ENCODE results near the gene MUC5AC. TPM values are rescaled to one million over a fixed set of nuclear protein-coding genes. Genes with fewer than 3 reads are reported as not detected.
"Not testable (repeated sequence)": the region's sequence is repeated elsewhere in the genome, so short reads cannot be mapped to it uniquely, and the experiment has no call there.

MUC5AC gene
- total RNA-seq, 4 donors from 2014 or later, result not detected

DNA sequence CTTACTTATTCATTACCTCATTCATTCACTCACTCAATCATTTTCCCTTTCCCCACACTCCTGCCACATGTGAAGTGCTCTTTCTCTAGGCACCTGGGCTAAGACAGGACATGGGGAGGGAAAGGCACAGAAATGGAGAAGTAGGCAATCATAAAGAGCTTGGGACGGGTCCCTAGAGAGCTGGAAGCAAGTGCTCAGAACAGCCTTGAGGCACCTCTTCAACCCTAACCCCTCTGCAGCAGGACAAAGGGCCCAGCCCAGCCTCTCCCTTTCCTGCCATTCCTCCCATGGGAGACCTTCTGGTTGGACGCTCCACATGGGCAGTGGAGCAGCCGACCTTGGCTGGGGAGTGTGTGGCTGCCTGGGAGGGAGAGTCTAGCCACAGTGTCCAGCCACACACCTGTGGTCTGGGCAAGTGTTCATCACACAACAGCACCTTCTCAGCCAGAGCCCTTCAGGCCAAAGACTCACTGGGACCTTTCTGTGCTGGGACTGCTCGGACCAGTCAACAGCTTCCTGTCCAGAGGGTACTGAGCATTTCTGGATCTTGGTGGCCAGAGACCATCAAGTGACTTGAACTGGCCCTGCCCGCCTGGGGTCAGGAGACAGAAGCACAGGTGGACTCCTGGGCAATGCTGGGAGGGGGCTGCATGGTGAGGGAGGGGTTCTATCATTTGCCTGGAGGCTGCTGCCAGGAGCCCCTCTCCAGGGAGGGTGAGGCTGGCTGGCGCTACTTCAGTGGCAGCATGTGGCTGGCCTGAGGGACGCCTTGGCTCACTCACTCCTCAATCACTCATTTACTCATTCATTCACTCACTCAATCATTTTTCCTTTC, 1.0 kb upstream of the MUC5AC start:
- Histone ChIP-seq H3K9me3 (no peaks in the 10 kb centered on the region), H3K4me3 (no peak overlapping the region), H3K27me3 (no peaks in the 10 kb centered on the region), H3K36me3 (no peaks in the 10 kb centered on the region), H3K27ac (no peak overlapping the region), H3K4me1 (no peaks in the 10 kb centered on the region)
- intact Hi-C loops (cut with DNase I; ENCODE audit: low total_unique reads) (no loop called here), in situ Hi-C loops (cut with MboI; ENCODE audit: low pct_ligation_motif_present in 1 of 4, low pct_unique_long_range_greater_than_20kb in 1 of 4, low sequenced_read_pairs in 3 of 4) (no loop called here)
- no peak for TF ChIP-seq EP300 (IDR thresholded peaks at IDR 0.05; ENCODE audit: low read depth)
- no peak for TF ChIP-seq POLR2AphosphoS5 (IDR thresholded peaks at IDR 0.05)
- TF ChIP-seq, protein P1, sequence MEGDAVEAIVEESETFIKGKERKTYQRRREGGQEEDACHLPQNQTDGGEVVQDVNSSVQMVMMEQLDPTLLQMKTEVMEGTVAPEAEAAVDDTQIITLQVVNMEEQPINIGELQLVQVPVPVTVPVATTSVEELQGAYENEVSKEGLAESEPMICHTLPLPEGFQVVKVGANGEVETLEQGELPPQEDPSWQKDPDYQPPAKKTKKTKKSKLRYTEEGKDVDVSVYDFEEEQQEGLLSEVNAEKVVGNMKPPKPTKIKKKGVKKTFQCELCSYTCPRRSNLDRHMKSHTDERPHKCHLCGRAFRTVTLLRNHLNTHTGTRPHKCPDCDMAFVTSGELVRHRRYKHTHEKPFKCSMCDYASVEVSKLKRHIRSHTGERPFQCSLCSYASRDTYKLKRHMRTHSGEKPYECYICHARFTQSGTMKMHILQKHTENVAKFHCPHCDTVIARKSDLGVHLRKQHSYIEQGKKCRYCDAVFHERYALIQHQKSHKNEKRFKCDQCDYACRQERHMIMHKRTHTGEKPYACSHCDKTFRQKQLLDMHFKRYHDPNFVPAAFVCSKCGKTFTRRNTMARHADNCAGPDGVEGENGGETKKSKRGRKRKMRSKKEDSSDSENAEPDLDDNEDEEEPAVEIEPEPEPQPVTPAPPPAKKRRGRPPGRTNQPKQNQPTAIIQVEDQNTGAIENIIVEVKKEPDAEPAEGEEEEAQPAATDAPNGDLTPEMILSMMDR (IDR thresholded peaks at IDR 0.05), result no peak
- no peak for TF ChIP-seq POLR2A (IDR thresholded peaks at IDR 0.05)
- no peak for DNase-seq
- WGBS, 2 donors (ENCODE audit: low coverage in 1 of 2), result 80 to 89% methylated on average over 1 to 7 of the region's 7 CpGs

DNA sequence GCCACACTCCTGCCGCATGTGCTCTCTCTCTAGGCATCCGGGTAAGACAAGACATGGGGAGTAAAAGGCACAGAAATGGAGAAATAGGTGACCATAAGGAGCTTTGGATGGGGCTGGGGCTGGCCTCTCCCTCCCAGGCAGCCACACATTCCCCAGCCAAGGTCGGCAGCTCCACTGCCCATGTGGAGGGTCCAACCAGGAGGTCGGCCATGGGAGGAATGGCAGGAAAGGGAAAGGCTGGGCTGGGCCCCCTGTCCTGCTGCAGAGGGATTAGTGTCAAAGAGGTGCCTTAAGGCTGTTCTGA, 460 bp upstream of the MUC5AC start:
- Histone ChIP-seq H3K36me3 (no peaks in the 10 kb centered on the region), H3K9me3 (no peaks in the 10 kb centered on the region), H3K4me3 (no peak overlapping the region), H3K27ac (no peak overlapping the region), H3K4me1 (no peaks in the 10 kb centered on the region), H3K27me3 (no peaks in the 10 kb centered on the region)
- intact Hi-C loops (cut with DNase I; ENCODE audit: low total_unique reads), result no loop called here
- 67% methylated on average over 4 of the region's 4 CpGs; no CpG with 5 or more reads in 1 of the 2 donors for WGBS, 2 donors (ENCODE audit: low coverage in 1 of 2)
- in situ Hi-C loops (cut with MboI; ENCODE audit: low pct_ligation_motif_present in 1 of 4, low pct_unique_long_range_greater_than_20kb in 1 of 4, low sequenced_read_pairs in 3 of 4), result no loop called here
- DNase-seq, result no peak
- no peak for TF ChIP-seq POLR2AphosphoS5 (IDR thresholded peaks at IDR 0.05)
- no peak for TF ChIP-seq POLR2A (IDR thresholded peaks at IDR 0.05)
- no peak for TF ChIP-seq EP300 (IDR thresholded peaks at IDR 0.05; ENCODE audit: low read depth)
- TF ChIP-seq, protein P1 (IDR thresholded peaks at IDR 0.05), result no peak

DNA sequence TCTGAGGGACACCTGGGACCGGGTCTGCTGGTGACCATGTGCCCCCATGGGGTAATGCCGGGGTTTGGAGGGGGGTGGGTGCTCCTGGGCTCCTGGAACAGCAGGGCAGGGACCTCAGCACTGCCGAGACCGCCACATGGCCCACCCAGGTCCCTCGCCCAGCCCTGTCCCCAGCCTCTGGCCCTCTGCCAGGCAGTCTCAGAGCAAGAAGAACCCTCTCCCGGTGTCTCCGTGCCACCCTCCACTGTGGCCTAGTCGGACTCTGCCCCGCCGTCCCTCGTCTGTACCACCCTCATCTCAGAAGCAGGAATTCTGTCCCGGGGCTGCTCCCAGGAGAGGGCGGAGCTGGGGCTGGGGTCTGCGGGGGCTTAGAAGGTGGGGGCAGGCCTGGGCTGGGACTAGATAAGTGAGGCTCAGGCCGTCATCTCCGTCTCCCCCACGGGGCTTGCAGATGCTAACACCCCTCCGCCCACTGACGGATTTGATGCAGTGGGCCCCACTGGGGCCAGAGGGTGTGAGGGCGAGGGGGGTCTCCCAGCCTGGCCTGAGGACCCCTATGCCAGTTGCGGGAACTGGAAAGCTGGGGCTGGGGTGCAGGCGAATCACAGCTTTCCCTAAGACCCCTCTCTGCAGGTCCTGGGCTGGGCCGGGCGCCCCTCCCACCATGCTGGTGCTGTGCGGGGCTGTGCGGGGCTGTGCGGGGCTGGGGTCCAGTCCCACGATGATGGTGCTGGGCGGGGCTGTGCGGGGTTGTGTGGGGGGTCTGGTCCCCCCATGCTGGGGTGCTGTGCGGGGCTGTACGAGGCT, 1.1 kb downstream of the MUC5AC start:
- no peaks in the 10 kb centered on the region for H3K9me3 ChIP-seq
- H3K27ac ChIP-seq, result no peak overlapping the region
- H3K36me3 ChIP-seq, result no peaks in the 10 kb centered on the region
- no peak overlapping the region for H3K4me3 ChIP-seq
- intact Hi-C loops (cut with DNase I; ENCODE audit: low total_unique reads), result no loop called here
- in situ Hi-C loops (cut with MboI; ENCODE audit: low pct_ligation_motif_present in 1 of 4, low pct_unique_long_range_greater_than_20kb in 1 of 4, low sequenced_read_pairs in 3 of 4), result no loop called here
- DNase-seq, result no peak
- H3K4me1 ChIP-seq, result no peaks in the 10 kb centered on the region
- TF ChIP-seq POLR2A (IDR thresholded peaks at IDR 0.05) (no peak), EP300 (IDR thresholded peaks at IDR 0.05; ENCODE audit: low read depth) (no peak), POLR2AphosphoS5 (IDR thresholded peaks at IDR 0.05) (no peak)
- TF ChIP-seq, protein P1 (IDR thresholded peaks at IDR 0.05), result no peak
- H3K27me3 ChIP-seq, result no peaks in the 10 kb centered on the region
- 80% methylated on average over 32 of the region's 32 CpGs; no CpG with 5 or more reads in 1 of the 2 donors for WGBS, 2 donors (ENCODE audit: low coverage in 1 of 2)

DNA sequence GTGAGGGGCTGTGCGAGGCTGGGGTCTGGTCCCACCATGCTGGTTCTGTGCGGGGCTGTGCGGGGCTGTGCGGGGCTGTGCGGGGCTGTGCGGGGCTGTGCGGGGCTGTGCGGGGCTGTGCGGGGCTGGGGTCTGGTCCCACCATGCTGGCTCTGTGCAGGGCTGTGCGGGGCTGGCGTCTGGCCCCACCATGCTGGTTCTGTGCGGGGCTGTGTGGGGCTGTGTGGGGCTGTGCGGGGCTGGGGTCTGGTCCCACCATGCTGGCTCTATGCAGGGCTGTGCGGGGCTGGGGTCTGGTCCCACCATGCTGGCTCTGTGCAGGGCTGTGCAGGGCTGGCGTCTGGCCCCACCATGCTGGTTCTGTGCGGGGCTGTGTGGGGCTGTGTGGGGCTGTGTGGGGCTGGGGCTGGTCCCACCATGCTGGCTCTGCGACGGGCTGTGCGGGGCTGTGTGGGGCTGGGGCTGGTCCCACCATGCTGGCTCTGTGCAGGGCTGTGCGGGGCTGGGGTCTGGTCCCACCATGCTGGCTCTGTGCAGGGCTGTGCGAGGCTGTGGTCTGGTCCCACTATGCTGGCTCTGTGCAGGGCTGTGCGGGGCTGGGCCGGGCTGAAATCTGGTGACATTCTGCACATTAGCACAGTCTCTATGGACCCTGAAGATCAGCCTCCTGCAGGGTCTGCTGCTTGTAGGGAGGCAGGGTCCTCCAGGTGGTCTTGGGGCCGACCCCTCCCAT, 1.9 kb downstream of the MUC5AC start:
- WGBS, 2 donors (ENCODE audit: low coverage in 1 of 2), result 65% methylated on average over 12 of the region's 24 CpGs; no CpG with 5 or more reads in 1 of the 2 donors
- H3K27ac ChIP-seq; H3K9me3 ChIP-seq; in situ Hi-C loops (cut with MboI; ENCODE audit: low pct_ligation_motif_present in 1 of 4, low pct_unique_long_range_greater_than_20kb in 1 of 4, low sequenced_read_pairs in 3 of 4); H3K4me3 ChIP-seq; H3K4me1 ChIP-seq; DNase-seq; H3K36me3 ChIP-seq; intact Hi-C loops (cut with DNase I; ENCODE audit: low total_unique reads); H3K27me3 ChIP-seq: not testable (repeated sequence)

Measured in transverse colon (tissue), 4 donors.